ENCODE data around the gene ZNF385B.
"Not testable (repeated sequence)": the region's sequence is repeated elsewhere in the genome, so short reads cannot be mapped to it uniquely, and the experiment has no call there.

Gene ZNF385B

GRCh38 chr2:179642462-179642861, 218.9 kb downstream of the ZNF385B start:
- no peak overlapping the region for H3K27ac Mint-ChIP-seq
- no peak overlapping the region for H3K4me3 Mint-ChIP-seq

GRCh38 chr2:179636995-179637394, 224.4 kb downstream of the ZNF385B start:
- H3K36me3 Mint-ChIP-seq (ENCODE audit: low read depth) = no peaks in the 10 kb centered on the region
- H3K4me3 Mint-ChIP-seq = no peak overlapping the region
- no peaks in the 10 kb centered on the region for H3K4me1 Mint-ChIP-seq (ENCODE audit: low read depth)
- peaks cover 3% of the 10 kb centered on the region for H3K27me3 Mint-ChIP-seq
- no peaks in the 10 kb centered on the region for H3K9me3 Mint-ChIP-seq
- no peak overlapping the region for H3K27ac Mint-ChIP-seq

More at GRCh38 chr2:179642462-179642861, 218.9 kb downstream of the ZNF385B start:
- Mint-ChIP-seq H3K27me3 (peaks cover 3% of the 10 kb centered on the region), H3K9me3 (no peaks in the 10 kb centered on the region), H3K36me3 (ENCODE audit: low read depth) (no peaks in the 10 kb centered on the region), H3K4me1 (ENCODE audit: low read depth) (no peaks in the 10 kb centered on the region)

- Mint-ChIP-seq H3K36me3 (ENCODE audit: low read depth) (no peaks in the 10 kb centered on the region), H3K9me3 (no peaks in the 10 kb centered on the region), H3K4me1 (ENCODE audit: low read depth) (no peaks in the 10 kb centered on the region)
These were observed 225.1 kb downstream of the ZNF385B start for GRCh38 chr2:179636100-179636980.

DNA sequence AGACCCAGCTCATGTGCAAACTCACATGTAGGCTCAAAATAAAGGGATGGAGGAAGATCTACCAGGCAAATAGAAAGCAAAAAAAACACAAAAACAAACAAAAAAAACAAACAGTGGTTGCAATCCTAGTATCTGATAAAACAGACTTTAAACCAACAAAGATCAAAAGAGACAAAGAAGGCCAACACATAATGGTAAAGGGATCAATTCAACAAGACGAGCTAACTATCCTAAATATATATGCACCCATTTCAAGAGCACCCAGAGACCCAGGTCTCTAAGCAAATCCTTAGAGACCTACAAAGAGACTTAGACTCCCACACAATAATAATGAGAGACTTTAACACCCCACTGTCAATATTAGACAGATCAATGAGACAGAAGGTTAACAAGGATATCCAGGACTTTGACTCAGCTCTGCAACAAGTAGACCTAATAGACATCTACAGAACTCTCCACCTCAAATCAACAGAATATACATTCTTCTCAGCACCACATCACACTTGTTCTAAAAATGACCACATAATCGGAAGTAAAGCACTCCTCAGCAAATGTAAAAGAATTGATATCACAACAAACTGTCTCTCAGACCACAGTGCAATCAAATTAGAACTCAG, 229.5 kb downstream of the ZNF385B start:
- not testable (repeated sequence) for H3K9me3 Mint-ChIP-seq; H3K4me1 Mint-ChIP-seq (ENCODE audit: low read depth); H3K4me3 Mint-ChIP-seq; H3K36me3 Mint-ChIP-seq (ENCODE audit: low read depth); H3K27me3 Mint-ChIP-seq; H3K27ac Mint-ChIP-seq

More at GRCh38 chr2:179636100-179636980, 225.1 kb downstream of the ZNF385B start:
- no peak overlapping the region for H3K4me3 Mint-ChIP-seq
- H3K27ac Mint-ChIP-seq = no peak overlapping the region
- peaks cover 3% of the 10 kb centered on the region for H3K27me3 Mint-ChIP-seq

DNA sequence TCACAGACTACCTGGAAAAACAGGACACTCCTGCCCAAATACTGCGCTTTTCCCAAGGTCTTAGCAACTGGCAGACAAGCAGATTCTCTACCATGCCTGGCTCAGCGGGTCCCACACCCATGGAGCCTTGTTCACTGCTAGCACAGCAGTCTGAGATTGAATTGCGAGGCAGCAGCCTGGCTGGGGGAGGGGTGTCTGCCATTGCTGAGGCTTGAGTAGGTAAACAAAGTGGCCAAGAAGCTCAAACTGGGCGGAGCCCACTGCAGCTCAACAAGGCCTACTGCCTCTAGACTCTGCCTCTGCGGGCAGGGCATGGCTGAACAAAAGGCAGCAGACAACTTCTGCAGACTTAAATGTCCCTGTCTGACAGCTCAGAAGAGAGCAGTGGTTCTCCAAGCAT, 231.6 kb downstream of the ZNF385B start:
- H3K36me3 Mint-ChIP-seq (ENCODE audit: low read depth); H3K27me3 Mint-ChIP-seq; H3K27ac Mint-ChIP-seq; H3K4me1 Mint-ChIP-seq (ENCODE audit: low read depth); H3K9me3 Mint-ChIP-seq; H3K4me3 Mint-ChIP-seq: not testable (repeated sequence)

DNA sequence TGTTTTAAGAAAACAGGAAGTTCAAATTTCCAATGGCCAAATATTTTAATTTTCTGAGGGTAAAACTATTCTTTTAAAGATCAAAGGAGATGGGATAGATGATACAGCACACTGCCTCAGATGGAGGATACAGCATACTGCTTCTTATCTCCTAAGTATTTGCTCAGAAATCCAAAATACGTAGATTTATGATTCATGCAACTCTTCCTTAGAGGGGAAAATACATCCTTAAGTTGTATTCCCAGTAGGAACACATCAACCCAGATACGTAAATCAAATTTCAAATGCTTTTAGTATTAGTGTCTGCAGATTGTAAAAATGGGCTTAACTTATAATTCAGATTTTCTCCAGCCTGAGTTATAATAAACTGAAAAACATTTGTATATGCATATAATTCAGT, 235.2 kb downstream of the ZNF385B start:
- no peak overlapping the region for H3K27ac Mint-ChIP-seq
- peaks cover 6% of the 10 kb centered on the region for H3K27me3 Mint-ChIP-seq
- H3K9me3 Mint-ChIP-seq = no peaks in the 10 kb centered on the region
- H3K4me3 Mint-ChIP-seq = no peak overlapping the region
- no peaks in the 10 kb centered on the region for H3K36me3 Mint-ChIP-seq (ENCODE audit: low read depth)
- no peaks in the 10 kb centered on the region for H3K4me1 Mint-ChIP-seq (ENCODE audit: low read depth)

GRCh38 chr2:179622635-179623300, 238.6 kb downstream of the ZNF385B start:
- Mint-ChIP-seq H3K36me3 (ENCODE audit: low read depth) (no peaks in the 10 kb centered on the region), H3K27ac (no peak overlapping the region), H3K4me1 (ENCODE audit: low read depth) (no peaks in the 10 kb centered on the region), H3K4me3 (no peak overlapping the region), H3K27me3 (peaks cover 5% of the 10 kb centered on the region), H3K9me3 (peaks cover 6% of the 10 kb centered on the region)

GRCh38 chr2:179622112-179622511, 239.3 kb downstream of the ZNF385B start:
- H3K36me3 Mint-ChIP-seq (ENCODE audit: low read depth) = no peaks in the 10 kb centered on the region
- H3K27ac Mint-ChIP-seq = no peak overlapping the region

GRCh38 chr2:179619947-179620467, 241.4 kb downstream of the ZNF385B start:
- H3K27ac Mint-ChIP-seq = no peak overlapping the region
- no peak overlapping the region for H3K4me3 Mint-ChIP-seq
- peaks cover 6% of the 10 kb centered on the region for H3K9me3 Mint-ChIP-seq
- H3K27me3 Mint-ChIP-seq = peaks cover 5% of the 10 kb centered on the region
- no peaks in the 10 kb centered on the region for H3K4me1 Mint-ChIP-seq (ENCODE audit: low read depth)
- no peaks in the 10 kb centered on the region for H3K36me3 Mint-ChIP-seq (ENCODE audit: low read depth)

More at GRCh38 chr2:179622112-179622511, 239.3 kb downstream of the ZNF385B start:
- Mint-ChIP-seq H3K9me3 (peaks cover 6% of the 10 kb centered on the region), H3K27me3 (peaks cover 5% of the 10 kb centered on the region), H3K4me3 (no peak overlapping the region), H3K4me1 (ENCODE audit: low read depth) (no peaks in the 10 kb centered on the region)

GRCh38 chr2:179614121-179614520, 247.3 kb downstream of the ZNF385B start:
- H3K27ac Mint-ChIP-seq = no peak overlapping the region
- peaks cover 8% of the 10 kb centered on the region for H3K27me3 Mint-ChIP-seq
- no peaks in the 10 kb centered on the region for H3K4me1 Mint-ChIP-seq (ENCODE audit: low read depth)
- H3K4me3 Mint-ChIP-seq = no peak overlapping the region
- no peaks in the 10 kb centered on the region for H3K36me3 Mint-ChIP-seq (ENCODE audit: low read depth)
- no peaks in the 10 kb centered on the region for H3K9me3 Mint-ChIP-seq

- Mint-ChIP-seq H3K4me3 (no peak overlapping the region), H3K27me3 (peaks cover 8% of the 10 kb centered on the region), H3K4me1 (ENCODE audit: low read depth) (no peaks in the 10 kb centered on the region), H3K27ac (no peak overlapping the region), H3K36me3 (ENCODE audit: low read depth) (no peaks in the 10 kb centered on the region), H3K9me3 (no peaks in the 10 kb centered on the region)
These were observed 247.7 kb downstream of the ZNF385B start for GRCh38 chr2:179613701-179614100.

DNA sequence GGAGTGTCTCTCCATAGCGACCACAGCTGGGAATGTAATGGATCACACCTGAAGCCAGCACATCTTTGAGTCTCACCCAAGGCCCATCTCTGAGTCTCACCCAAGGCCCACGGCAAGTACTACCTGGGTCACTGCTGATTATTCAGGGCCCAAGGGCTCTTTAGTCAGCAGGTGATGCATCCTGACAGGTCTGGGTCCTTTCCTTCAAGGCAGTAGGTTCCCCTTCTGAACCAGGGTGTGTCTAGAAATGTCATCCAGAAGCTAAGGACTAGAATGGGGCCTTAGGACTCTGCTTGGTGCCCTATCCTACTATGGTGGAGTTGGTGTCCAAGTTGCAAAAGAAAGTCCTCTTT, 248.1 kb downstream of the ZNF385B start:
- H3K27me3 Mint-ChIP-seq = peaks cover 8% of the 10 kb centered on the region
- H3K4me1 Mint-ChIP-seq (ENCODE audit: low read depth) = no peaks in the 10 kb centered on the region

GRCh38 chr2:179612591-179613298, 248.7 kb downstream of the ZNF385B start:
- H3K9me3 Mint-ChIP-seq = peaks cover 4% of the 10 kb centered on the region
- H3K4me1 Mint-ChIP-seq (ENCODE audit: low read depth) = no peaks in the 10 kb centered on the region
- no peak overlapping the region for H3K27ac Mint-ChIP-seq
- no peak overlapping the region for H3K4me3 Mint-ChIP-seq
- H3K36me3 Mint-ChIP-seq (ENCODE audit: low read depth) = no peaks in the 10 kb centered on the region
- peaks cover 8% of the 10 kb centered on the region for H3K27me3 Mint-ChIP-seq

More for the DNA sequence above, 248.1 kb downstream of the ZNF385B start:
- no peak overlapping the region for H3K4me3 Mint-ChIP-seq
- no peaks in the 10 kb centered on the region for H3K36me3 Mint-ChIP-seq (ENCODE audit: low read depth)
- H3K27ac Mint-ChIP-seq = no peak overlapping the region
- peaks cover 4% of the 10 kb centered on the region for H3K9me3 Mint-ChIP-seq

DNA sequence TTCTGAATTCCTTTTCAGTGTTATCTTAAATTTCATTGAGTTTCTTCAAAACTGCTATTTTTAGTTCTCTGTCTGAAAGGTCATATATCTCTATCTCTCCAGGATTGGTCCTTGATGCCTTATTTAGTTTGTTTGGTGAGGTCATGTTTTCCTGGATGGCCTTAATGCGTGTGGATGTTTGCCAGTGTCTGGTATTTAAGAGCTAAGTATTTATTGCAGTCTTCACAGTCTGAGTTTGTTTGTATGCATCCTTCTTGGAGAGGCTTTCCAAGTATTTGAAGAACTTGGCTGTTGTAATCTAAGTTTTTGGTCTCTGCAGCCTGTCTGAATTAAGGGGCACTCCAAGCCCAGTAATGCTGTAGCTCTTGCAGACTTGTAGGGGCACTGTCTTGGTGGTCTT, 249.3 kb downstream of the ZNF385B start:
- H3K27ac Mint-ChIP-seq = no peak overlapping the region
- no peak overlapping the region for H3K4me3 Mint-ChIP-seq
- no peaks in the 10 kb centered on the region for H3K4me1 Mint-ChIP-seq (ENCODE audit: low read depth)
- peaks cover 4% of the 10 kb centered on the region for H3K9me3 Mint-ChIP-seq
- H3K36me3 Mint-ChIP-seq (ENCODE audit: low read depth) = no peaks in the 10 kb centered on the region
- peaks cover 8% of the 10 kb centered on the region for H3K27me3 Mint-ChIP-seq

Data from stimulated activated naive CD8-positive, alpha-beta T cell treated with anti-CD3 and anti-CD28 coated beads, Interleukin-15, Interleukin-2, amounts not matched to agents 100 ng/mL and 50 ng/mL, for 24 hours (primary cell).